Epithelial cell of proximal tubule (primary cell): ENCODE data around the gene METTL1. TPM values are rescaled to one million over a fixed set of nuclear protein-coding genes. Genes with fewer than 3 reads are reported as not detected.
"Not testable (repeated sequence)": the region's sequence is repeated elsewhere in the genome, so short reads cannot be mapped to it uniquely, and the experiment has no call there.

Source experiments
- DNase-seq: peaks from one replicate; pipeline ENCODE4 v3.0.0-alpha.2; 2011; ENCODE audit warnings: low read depth
- H3K4me3 ChIP-seq: 2 replicates; pipeline ENCODE4 v1.5.1; 2011; ENCODE audit warnings: low read depth, mild to moderate bottlenecking, low read length
- total RNA-seq: library from RNA; depleted of rRNA; stranded (reverse); fragments of >200 nt; gene quantifications from 2 replicates; pipeline ENCODE4 v1.2.3, GENCODE V29; 2015
- TF ChIP-seq, protein P1 (sequence below): conservative IDR thresholded peaks from 2 replicates; pipeline ENCODE4 v1.5.1; 2012; ENCODE audit warnings: low read depth, mild to moderate bottlenecking, low read length

METTL1 gene
- total RNA-seq, result 27.3 and 43.2 TPM in 2 replicates

DNA sequence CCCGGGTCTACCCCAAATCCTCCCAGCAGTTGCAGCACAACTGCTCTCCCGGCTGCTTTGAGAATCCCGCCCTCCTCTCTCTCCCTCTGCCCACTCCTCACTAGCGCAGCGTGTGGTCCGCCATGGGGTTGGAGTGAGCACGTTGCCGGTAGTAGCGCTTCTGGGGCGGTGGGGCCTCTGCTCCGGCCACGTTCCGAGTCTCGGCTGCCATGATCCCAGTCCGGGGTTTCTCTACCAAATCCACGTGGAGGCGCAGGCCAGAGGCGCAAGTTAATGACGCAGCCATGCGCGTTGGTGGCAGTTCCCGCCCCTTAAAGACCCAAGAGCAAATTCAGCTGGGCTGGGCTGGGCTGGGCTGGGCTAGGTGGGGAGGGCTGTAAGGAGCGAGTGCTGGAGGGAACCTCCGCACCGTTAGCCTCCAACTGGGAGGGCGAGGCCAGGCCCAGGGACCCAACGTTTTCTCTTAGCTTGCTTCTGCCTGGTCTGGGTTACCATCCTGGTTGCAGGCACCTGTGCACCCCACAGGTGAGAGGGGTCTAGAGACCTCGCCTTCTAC, at the start of gene METTL1:
METTL1 (minus strand) TSS at position 233 of the 556 bp plus-strand sequence; CDS start at position 211, 22 bp downstream.
- TF ChIP-seq, protein P1, sequence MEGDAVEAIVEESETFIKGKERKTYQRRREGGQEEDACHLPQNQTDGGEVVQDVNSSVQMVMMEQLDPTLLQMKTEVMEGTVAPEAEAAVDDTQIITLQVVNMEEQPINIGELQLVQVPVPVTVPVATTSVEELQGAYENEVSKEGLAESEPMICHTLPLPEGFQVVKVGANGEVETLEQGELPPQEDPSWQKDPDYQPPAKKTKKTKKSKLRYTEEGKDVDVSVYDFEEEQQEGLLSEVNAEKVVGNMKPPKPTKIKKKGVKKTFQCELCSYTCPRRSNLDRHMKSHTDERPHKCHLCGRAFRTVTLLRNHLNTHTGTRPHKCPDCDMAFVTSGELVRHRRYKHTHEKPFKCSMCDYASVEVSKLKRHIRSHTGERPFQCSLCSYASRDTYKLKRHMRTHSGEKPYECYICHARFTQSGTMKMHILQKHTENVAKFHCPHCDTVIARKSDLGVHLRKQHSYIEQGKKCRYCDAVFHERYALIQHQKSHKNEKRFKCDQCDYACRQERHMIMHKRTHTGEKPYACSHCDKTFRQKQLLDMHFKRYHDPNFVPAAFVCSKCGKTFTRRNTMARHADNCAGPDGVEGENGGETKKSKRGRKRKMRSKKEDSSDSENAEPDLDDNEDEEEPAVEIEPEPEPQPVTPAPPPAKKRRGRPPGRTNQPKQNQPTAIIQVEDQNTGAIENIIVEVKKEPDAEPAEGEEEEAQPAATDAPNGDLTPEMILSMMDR, result no peak
- H3K4me3 ChIP-seq, result peak within 1 kb of the TSS; percentile 76

DNA sequence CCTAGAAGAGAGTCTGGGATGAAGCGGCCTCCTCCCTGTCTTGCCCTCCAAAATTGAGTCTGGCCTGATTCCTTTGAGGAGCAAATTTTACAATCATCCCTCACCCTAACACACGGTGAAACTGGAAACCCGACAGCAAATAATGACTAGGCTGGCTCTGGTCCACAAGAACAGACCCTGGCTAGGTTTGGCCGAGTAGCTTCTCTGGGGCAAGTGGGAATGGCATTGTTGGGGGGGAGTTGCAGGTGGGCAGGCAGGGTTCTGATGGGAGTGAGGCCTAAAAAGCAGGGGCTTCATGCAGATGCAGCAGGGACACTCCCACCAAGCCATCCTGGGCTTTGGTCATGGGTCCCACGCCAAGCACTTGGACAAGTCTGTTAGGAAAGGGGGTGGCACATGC, 49.1 kb upstream of the METTL1 start:
- DNase-seq, result not testable (repeated sequence)

More for the DNA sequence above, at the start of gene METTL1:
- no peak for DNase-seq

DNA sequence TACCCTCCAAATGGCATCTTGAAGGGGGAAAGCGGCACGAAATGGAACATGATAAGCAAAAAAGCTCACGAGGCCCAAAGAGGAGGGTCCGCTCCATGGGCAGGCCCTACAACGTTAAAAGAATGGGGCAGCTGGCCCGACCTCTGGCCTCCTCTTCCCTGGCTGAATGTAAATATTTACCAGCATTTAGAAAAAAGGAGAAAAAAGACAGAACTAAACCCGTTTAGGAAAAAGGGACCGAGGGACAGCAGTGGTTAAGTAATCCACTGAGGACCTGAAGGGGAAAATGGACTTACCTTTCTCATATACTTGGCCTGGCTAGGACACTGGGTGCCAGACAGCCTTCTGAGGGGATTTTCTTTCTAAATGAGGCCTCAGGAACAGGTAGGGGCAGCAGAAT, 48.2 kb upstream of the METTL1 start:
- H3K4me3 ChIP-seq, DNase-seq: not testable (repeated sequence)

More for the DNA sequence above, 49.1 kb upstream of the METTL1 start:
- H3K4me3 ChIP-seq, result not testable (repeated sequence)

DNA sequence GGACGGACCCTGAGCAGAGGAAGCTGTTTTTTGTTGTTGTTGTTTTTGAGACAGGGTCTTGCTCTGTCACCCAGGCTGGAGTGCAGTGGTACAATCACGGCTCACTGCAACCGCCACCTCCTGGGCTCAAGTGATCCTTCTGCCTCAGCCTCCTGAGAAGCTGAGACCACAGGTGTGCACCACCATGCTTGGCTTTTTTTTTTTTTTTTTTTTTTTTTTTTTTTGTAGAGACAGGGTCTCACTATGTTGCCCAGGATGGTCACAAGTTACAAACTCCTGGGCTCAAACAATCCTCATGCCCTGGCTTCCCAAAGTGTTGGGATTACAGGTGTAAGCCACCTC, 46.1 kb upstream of the METTL1 start:
- H3K4me3 ChIP-seq, DNase-seq: not testable (repeated sequence)

DNA sequence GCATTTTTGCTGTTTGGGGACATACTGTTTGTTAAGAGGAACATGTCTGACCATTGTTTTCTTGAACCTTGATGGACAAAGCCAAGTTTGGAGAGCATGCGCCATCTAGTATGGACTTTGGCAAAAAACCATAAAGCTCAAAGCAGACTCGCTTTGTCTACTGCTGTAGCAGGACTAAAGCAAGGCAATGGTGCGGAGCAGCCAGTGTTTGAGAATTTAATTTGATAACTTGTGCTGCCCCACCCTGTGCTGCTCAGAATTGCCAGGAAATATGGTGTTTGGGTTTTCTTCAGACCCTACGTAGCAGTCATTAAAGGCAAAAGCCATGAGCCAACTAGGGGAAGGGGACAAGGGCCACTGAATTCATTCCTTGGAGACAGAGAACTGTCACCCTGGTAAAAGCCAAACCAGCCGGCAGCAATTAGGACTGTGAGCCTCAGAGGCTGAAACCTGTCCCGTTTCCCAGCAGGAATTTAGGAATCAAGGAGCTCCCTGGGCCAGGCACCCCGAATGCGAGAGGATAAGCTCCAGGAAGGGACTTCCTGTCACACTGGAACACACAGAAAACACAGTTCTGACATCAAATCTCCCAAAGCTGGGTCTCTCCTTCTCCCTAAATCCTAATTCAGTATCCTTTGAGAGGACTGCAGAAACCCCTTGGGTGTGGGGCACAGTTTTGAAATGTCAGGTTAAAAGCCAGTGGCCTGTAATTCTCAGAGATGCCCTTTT, 45.5 kb upstream of the METTL1 start:
- no peak overlapping the region for H3K4me3 ChIP-seq
- TF ChIP-seq, protein P1, result no peak
- no peak for DNase-seq

DNA sequence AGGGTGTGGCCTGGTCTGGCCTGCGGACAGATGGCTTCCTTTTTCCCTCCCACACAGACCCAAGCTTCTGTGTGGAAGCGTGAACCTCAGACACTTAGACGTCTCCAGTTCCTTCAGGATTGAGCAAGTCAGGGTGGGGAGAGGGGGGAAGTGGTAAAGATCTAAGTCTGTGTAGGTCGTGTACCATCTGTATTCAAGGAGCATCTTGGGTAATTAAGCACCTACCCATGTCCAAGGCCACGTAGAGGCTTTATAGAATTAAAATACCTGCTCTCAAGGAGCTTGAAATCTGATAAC, 44.9 kb upstream of the METTL1 start:
- TF ChIP-seq, protein P1, result no peak
- DNase-seq, result no peak
- no peak overlapping the region for H3K4me3 ChIP-seq

DNA sequence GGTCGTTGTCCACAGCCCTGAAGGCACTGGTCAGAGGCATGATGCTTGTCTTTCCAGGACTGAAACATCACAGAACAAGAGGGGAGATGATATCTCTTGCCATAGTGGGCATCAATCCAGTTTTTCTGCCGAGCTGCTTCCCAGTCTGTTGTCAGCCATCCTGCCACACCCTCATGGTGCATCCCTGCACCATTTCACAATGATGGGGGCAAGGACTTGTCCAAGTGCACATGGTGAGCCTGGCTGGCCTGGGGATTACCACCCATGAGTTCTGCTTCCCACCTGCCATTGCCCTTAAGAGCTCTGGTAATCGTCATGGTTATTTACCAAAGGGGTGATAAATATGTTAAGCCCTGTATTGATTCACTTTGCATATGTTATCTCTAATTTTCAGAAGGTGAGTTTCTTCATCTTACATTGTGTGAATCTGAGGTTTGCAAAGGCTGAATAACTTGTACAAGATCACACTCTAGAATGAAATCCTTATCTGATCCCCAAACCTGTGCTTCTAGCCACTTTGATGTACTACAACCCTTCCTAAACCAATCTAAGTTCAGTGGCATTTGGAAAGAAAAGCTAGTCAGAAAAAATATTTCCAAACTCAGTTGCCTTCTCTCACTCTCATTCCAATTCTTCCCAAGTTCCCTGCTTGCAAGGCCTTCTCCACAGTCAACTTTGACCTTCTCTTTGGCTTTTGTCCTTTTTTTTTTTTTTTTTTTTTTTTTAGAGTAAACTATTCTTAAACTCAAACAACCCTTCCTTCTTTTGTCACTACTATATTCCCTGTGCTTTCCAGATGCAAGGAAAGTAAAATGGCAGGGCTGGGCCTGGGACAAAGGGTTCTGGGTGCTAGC, 44.3 kb upstream of the METTL1 start:
- no peak overlapping the region for H3K4me3 ChIP-seq
- DNase-seq, result no peak
- TF ChIP-seq, protein P1, result no peak

DNA sequence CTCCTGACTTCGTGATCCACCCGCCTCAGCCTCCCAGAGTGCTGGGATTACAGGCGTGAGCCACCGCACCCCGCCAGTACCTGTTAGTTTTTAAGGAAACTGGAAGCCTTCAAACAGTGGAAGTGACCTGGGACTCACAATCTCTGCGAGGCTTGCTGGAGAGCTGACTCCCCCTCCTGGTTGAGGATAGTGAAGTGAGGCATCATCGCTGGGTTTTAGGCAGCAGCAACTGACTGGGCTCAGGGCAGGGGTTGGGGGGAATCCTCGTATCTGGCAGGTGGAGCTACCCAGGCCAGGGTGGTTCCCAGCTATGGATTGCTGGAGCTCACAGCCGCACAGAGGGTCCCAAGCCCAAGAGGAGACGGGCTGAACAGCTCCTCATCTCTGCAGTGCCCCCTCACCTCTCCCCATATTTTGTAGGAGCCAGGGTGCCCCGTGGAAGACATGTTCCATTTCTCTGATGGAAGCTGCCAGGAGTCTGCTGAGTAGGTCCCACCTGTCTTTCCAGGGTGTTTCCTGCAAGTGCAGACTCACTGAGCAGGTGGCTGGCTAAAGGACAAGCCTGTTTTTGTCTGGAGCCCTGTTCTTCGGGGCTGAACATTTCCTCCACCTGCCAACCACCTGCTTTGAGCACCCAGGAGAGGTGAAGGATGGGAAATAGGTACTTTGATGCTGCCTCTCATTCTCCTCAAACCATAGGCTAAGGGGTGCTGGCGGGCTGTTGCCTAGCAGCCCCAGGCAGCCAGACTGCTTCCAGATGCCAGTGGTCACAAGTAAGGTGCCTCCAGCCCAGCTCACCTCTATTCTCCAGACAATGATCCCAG, 43.5 kb upstream of the METTL1 start:
- H3K4me3 ChIP-seq, result no peak overlapping the region
- TF ChIP-seq, protein P1, result peak; percentile 14
- DNase-seq, result no peak
